K562 (cell line): ENCODE results near the gene UCKL1. TPM values are rescaled to one million over a fixed set of nuclear protein-coding genes. Genes with fewer than 3 reads are reported as not detected.

ENCODE experiments used
- BCL6 ChIP-seq: fragments of 250-450 bp; sonication (Bioruptor Pico); IDR thresholded peaks from 2 replicates; pipeline ENCODE4 v1.4.0; 2020
- CBFB ChIP-seq: sonication (generic); formaldehyde crosslinking; IDR thresholded peaks from 2 replicates; pipeline ENCODE4 v1.4.0; 2020; ENCODE audit warnings: mild to moderate bottlenecking, missing genetic modification reagents
- CBX1 ChIP-seq: sonication (generic); IDR thresholded peaks from 2 replicates; pipeline ENCODE4 v1.6.1; 2016; ENCODE audit warnings: antibody characterized with exemption, low read depth, mild to moderate bottlenecking
- CTBP1 ChIP-seq: fragments of 450-650 bp; IDR thresholded peaks from 2 replicates; pipeline ENCODE4 v1.6.1; 2016; ENCODE audit warnings: borderline replicate concordance
- CXXC5 ChIP-seq: fragments of 250-450 bp; sonication (Bioruptor Pico); IDR thresholded peaks from 2 replicates; pipeline ENCODE4 v1.8.0; 2022; ENCODE audit warnings: inconsistent platforms, mild to moderate bottlenecking, moderate library complexity
- DACH1 ChIP-seq: fragments of 450-650 bp; IDR thresholded peaks from 2 replicates; pipeline ENCODE4 v1.6.1; 2018; ENCODE audit not compliant: partially characterized antibody
- HMG20A ChIP-seq: fragments of 450-650 bp; formaldehyde crosslinking; conservative IDR thresholded peaks from 2 replicates; pipeline ENCODE4 v1.4.0; 2020; ENCODE audit warnings: mild to moderate bottlenecking, mixed read lengths
- HMGN3 ChIP-seq: IDR thresholded peaks from 2 replicates; pipeline ENCODE4 v1.6.1; 2011; ENCODE audit warnings: borderline replicate concordance, low read depth, mild to moderate bottlenecking, mixed read lengths, low read length; ENCODE audit not compliant: insufficient read length; ENCODE audit errors: extremely low read depth
- KLF10 ChIP-seq: fragments of 250-450 bp; sonication (Bioruptor Pico); IDR thresholded peaks from 2 replicates; pipeline ENCODE4 v1.6.1; 2021; ENCODE audit warnings: matching md5 sums
- L3MBTL2 ChIP-seq: fragments of 450-650 bp; IDR thresholded peaks from 2 replicates; pipeline ENCODE4 v1.6.1; 2016; ENCODE audit warnings: mild to moderate bottlenecking, moderate library complexity
- MXI1 ChIP-seq: IDR thresholded peaks from 2 replicates; pipeline ENCODE4 v1.6.1; 2011; ENCODE audit warnings: low read depth, mild to moderate bottlenecking, improper control_type of control experiment, low read length
- PHF20 ChIP-seq: fragments of 450-650 bp; IDR thresholded peaks from 2 replicates; pipeline ENCODE4 v1.6.1; 2018; ENCODE audit not compliant: partially characterized antibody
- POLR2A ChIP-seq: fragments of 450-650 bp; conservative IDR thresholded peaks from 2 replicates; pipeline ENCODE4 v1.6.1; 2016
- RFX5 ChIP-seq: IDR thresholded peaks from 2 replicates; pipeline ENCODE4 v1.6.1; 2011; ENCODE audit warnings: low read depth, mild to moderate bottlenecking, improper control_type of control experiment, low read length
- TCF7L2 ChIP-seq: fragments of 150-350 bp; IDR thresholded peaks from 2 replicates; pipeline ENCODE4 v1.6.1; 2016; ENCODE audit warnings: low read depth, mild to moderate bottlenecking, low read length, moderate library complexity
- ZNF23 ChIP-seq: fragments of 250-450 bp; sonication (Bioruptor Pico); IDR thresholded peaks from 2 replicates; pipeline ENCODE4 v1.4.0; 2020; ENCODE audit warnings: mild to moderate bottlenecking
- ZNF274 ChIP-seq: IDR thresholded peaks from 2 replicates; pipeline ENCODE4 v1.6.1; 2011; ENCODE audit warnings: low read depth, mild to moderate bottlenecking, low read length, moderate library complexity, borderline replicate concordance
- ZNF347 ChIP-seq: fragments of 450-650 bp; formaldehyde crosslinking; IDR thresholded peaks from 2 replicates; pipeline ENCODE4 v1.4.0; 2020; ENCODE audit warnings: low read depth, mild to moderate bottlenecking, moderate library complexity
- ZNF707 ChIP-seq: fragments of 250-450 bp; sonication (Bioruptor Pico); conservative IDR thresholded peaks from 2 replicates; pipeline ENCODE4 v1.8.0; 2022; ENCODE audit warnings: inconsistent platforms, mild to moderate bottlenecking, moderate library complexity
- polyA plus RNA-seq, 8 experiments: library from polyadenylated mRNA; depleted of rRNA in 4 of 8; stranded (reverse) in 5 of 8; unstranded in 3 of 8; fragments of >200 nt; fragmentation: Nextera tagmentation in 2 of 8; fragmentation: Illumina TruSeq in 1 of 8; extraction: Ambion mirVana in 2 of 8; extraction: Trizol in 1 of 8; gene quantifications; 2 replicates each; pipeline versions ENCODE4 v1.2.1 to v1.2.3, GENCODE V29; 2011 to 2014; ENCODE audit warnings: inconsistent platforms in 1 of 8, missing spikeins in 1 of 8
- total RNA-seq, 7 experiments: library from RNA; depleted of rRNA in 6 of 7; stranded (reverse); fragments of >200 nt in 6 of 7; fragmentation: Illumina TruSeq in 2 of 7; extraction: Trizol in 2 of 7; gene quantifications; 2 replicates each; pipeline versions ENCODE4 v1.2.1 to v1.2.3, GENCODE V29; 2011 to 2021; ENCODE audit warnings: low replicate concordance in 1 of 7
- TF ChIP-seq, protein P1 (sequence below): fragments of 450-650 bp; IDR thresholded peaks from 2 replicates; pipeline ENCODE4 v1.6.1; 2017; ENCODE audit warnings: antibody characterized with exemption, mild to moderate bottlenecking
- TF ChIP-seq, protein P2 (sequence below): fragments of 250-450 bp; sonication (Bioruptor Pico); IDR thresholded peaks from 2 replicates; pipeline ENCODE4 v1.6.1; 2021; ENCODE audit warnings: mild to moderate bottlenecking
- TF ChIP-seq, protein P3 (sequence below): fragments of 150-350 bp; conservative IDR thresholded peaks from 2 replicates; pipeline ENCODE4 v1.6.1; 2014; ENCODE audit warnings: low read length

The UCKL1 gene
- total and polyA plus RNA-seq, 9 of the 15 experiments (the other 6 are each of a cell fraction or from before 2014, with no cell fraction given): 3.1 to 52.8 (median 24.2) TPM

DNA sequence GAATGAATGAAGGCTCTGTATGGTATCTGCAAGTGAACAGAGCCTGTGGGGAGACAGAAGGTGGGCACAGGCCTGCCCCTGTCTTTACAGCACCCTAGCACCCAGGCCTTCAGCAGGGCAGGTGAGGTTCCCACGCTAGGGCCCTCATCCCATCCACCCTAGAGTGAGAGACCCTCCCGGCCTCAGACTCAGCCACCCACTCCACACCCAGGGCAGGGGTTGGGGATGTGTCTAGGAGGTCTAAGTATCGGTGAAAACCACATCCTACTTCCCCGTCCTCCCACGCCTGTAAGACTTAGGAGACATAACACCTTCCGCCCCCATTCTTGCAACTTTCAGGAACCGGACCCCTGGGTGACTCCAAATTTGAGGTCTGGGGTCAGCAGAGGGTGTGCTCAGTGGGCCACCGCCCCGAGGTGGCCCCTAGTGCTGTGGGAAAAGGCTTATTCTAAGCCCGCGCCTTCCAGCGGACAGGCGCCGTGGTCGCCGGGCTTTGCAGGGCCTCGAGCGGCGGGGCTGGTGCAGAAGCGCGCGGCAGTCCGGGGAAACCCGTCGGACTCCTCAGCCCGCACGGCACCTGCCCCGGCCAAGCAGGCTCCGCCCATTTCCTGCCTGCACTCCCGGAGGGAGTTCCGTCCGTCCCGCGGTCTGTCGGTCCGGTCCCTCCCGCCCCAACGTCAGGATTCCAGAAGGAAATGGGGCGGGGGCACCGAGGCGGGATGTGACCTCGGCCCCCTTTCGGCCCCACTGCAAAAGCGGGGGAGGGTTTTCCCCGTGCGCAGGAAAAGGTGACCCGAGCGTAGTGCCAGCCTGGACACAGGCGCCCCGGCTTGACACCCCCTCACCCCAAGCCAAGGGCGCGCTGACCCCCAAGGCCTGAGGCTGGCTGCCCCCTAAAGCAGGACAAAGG lies 22.4 kb upstream of the UCKL1 start (continued):
- TF ChIP-seq, protein P1, sequence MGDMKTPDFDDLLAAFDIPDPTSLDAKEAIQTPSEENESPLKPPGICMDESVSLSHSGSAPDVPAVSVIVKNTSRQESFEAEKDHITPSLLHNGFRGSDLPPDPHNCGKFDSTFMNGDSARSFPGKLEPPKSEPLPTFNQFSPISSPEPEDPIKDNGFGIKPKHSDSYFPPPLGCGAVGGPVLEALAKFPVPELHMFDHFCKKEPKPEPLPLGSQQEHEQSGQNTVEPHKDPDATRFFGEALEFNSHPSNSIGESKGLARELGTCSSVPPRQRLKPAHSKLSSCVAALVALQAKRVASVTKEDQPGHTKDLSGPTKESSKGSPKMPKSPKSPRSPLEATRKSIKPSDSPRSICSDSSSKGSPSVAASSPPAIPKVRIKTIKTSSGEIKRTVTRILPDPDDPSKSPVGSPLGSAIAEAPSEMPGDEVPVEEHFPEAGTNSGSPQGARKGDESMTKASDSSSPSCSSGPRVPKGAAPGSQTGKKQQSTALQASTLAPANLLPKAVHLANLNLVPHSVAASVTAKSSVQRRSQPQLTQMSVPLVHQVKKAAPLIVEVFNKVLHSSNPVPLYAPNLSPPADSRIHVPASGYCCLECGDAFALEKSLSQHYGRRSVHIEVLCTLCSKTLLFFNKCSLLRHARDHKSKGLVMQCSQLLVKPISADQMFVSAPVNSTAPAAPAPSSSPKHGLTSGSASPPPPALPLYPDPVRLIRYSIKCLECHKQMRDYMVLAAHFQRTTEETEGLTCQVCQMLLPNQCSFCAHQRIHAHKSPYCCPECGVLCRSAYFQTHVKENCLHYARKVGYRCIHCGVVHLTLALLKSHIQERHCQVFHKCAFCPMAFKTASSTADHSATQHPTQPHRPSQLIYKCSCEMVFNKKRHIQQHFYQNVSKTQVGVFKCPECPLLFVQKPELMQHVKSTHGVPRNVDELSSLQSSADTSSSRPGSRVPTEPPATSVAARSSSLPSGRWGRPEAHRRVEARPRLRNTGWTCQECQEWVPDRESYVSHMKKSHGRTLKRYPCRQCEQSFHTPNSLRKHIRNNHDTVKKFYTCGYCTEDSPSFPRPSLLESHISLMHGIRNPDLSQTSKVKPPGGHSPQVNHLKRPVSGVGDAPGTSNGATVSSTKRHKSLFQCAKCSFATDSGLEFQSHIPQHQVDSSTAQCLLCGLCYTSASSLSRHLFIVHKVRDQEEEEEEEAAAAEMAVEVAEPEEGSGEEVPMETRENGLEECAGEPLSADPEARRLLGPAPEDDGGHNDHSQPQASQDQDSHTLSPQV: peak; percentile 44; the same call in 1 of the 2 replicates
- TF ChIP-seq RFX5 (no peak), ZNF347 (no peak), POLR2A (peak; percentile 63), PHF20 (peak; percentile 14), KLF10 (CRISPR knock-in tag) (no peak), CXXC5 (CRISPR knock-in tag) (peak; percentile 68), MXI1 (no peak), ZNF23 (CRISPR knock-in tag) (no peak), CBX1 (no peak), TCF7L2 (no peak), BCL6 (CRISPR knock-in tag) (no peak), DACH1 (no peak), HMG20A (CRISPR knock-in tag) (no peak), HMGN3 (no peak), ZNF707 (CRISPR knock-in tag) (no peak), ZNF274 (no peak), L3MBTL2 (peak; percentile 93), CBFB (no peak), CTBP1 (peak; percentile 56; the same call in 1 of the 2 replicates)
- TF ChIP-seq, protein P2, sequence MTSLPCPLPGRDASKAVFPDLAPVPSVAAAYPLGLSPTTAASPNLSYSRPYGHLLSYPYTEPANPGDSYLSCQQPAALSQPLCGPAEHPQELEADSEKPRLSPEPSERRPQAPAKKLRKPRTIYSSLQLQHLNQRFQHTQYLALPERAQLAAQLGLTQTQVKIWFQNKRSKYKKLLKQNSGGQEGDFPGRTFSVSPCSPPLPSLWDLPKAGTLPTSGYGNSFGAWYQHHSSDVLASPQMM (CRISPR knock-in tag): no peak
- TF ChIP-seq, protein P3, sequence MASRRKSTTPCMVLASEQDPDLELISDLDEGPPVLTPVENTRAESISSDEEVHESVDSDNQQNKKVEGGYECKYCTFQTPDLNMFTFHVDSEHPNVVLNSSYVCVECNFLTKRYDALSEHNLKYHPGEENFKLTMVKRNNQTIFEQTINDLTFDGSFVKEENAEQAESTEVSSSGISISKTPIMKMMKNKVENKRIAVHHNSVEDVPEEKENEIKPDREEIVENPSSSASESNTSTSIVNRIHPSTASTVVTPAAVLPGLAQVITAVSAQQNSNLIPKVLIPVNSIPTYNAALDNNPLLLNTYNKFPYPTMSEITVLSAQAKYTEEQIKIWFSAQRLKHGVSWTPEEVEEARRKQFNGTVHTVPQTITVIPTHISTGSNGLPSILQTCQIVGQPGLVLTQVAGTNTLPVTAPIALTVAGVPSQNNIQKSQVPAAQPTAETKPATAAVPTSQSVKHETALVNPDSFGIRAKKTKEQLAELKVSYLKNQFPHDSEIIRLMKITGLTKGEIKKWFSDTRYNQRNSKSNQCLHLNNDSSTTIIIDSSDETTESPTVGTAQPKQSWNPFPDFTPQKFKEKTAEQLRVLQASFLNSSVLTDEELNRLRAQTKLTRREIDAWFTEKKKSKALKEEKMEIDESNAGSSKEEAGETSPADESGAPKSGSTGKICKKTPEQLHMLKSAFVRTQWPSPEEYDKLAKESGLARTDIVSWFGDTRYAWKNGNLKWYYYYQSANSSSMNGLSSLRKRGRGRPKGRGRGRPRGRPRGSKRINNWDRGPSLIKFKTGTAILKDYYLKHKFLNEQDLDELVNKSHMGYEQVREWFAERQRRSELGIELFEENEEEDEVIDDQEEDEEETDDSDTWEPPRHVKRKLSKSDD: no peak
